HFF-Myc (cell line): ENCODE measurements around the gene GREB1L.

Source experiments
- DNase-seq: peaks from one replicate; pipeline ENCODE4 v3.0.0-alpha.2; 2011; ENCODE audit warnings: low read depth; ENCODE audit errors: extremely low read depth
- H3K4me3 ChIP-seq: replicated peaks from 2 replicates; pipeline ENCODE4 v1.5.1; 2011; ENCODE audit warnings: low read depth, mild to moderate bottlenecking, control low read depth, low read length
- TF ChIP-seq, protein P1 (sequence below): IDR thresholded peaks from 2 replicates; pipeline ENCODE4 v1.5.1; 2012; ENCODE audit warnings: mild to moderate bottlenecking, low read depth, low read length, control low read depth; ENCODE audit errors: missing control alignments

Gene GREB1L

DNA sequence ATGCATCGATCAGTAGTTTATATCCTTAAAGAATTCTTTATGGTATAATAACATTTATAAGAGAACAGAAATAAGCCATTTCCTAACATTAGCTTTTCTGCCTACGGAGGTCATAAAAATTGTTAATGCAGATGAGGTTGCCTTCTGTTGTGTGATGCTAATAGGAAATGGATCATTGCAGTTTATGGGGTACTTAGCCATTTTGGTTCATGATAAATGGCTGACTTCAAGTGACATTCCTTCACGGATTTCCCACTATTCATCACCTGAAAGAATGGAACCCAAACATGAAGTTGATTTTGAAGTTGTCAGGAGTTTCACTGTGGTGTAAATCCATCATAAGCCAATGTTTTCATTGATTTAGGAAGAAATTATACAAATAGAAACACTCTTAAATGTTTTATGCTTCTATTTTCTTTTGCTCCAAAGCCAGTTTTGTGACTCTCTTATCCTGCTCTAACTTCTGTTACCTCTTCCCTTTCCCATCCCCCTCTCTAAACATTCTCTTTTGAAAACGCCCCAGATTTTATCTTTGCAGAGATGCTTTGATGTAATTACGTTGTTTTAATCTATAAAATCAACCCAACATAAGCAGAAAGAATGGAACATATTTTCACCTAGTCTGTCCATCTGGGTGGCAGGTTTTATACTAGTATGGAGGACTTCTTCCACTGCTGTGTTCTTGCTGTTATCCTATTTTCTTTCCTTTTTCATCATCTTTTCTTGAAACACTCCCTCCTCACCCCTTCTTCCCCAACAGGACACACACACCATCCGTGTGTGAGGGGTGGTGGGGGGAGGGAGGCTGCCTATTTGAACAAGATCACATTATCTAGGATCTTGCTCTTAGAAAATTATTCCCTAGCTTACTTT, 58.2 kb downstream of the GREB1L start:
- TF ChIP-seq, protein P1, sequence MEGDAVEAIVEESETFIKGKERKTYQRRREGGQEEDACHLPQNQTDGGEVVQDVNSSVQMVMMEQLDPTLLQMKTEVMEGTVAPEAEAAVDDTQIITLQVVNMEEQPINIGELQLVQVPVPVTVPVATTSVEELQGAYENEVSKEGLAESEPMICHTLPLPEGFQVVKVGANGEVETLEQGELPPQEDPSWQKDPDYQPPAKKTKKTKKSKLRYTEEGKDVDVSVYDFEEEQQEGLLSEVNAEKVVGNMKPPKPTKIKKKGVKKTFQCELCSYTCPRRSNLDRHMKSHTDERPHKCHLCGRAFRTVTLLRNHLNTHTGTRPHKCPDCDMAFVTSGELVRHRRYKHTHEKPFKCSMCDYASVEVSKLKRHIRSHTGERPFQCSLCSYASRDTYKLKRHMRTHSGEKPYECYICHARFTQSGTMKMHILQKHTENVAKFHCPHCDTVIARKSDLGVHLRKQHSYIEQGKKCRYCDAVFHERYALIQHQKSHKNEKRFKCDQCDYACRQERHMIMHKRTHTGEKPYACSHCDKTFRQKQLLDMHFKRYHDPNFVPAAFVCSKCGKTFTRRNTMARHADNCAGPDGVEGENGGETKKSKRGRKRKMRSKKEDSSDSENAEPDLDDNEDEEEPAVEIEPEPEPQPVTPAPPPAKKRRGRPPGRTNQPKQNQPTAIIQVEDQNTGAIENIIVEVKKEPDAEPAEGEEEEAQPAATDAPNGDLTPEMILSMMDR, result no peak
- H3K4me3 ChIP-seq, result no peak overlapping the region
- no peak for DNase-seq

GRCh38 chr18:21300908-21301200, 58.8 kb downstream of the GREB1L start:
- H3K4me3 ChIP-seq, result no peak overlapping the region
- DNase-seq, result no peak
- TF ChIP-seq, protein P1, result no peak

- TF ChIP-seq, protein P1, result no peak
- DNase-seq, result no peak
- H3K4me3 ChIP-seq, result no peak overlapping the region
These were observed 61.4 kb downstream of the GREB1L start for GRCh38 chr18:21303445-21303844.

DNA sequence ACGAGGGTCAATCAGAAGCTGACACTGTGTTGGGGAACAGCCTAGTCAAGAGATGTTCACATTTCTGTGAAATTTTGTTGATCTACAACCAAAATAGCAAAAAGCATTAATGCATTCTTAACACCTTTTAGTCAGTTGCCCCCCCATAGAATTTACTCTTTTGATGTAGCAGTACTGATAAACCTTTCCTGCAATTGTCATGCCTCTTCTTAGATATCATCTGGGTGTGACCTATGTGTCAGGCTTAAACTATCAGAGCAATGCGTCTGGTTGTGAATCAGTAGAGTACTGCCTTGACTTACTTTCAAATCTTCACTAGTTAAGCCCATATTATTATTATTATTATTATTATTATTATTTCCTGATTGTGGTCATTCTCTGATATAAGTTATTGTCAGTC, 61.9 kb downstream of the GREB1L start:
- TF ChIP-seq, protein P1, result no peak
- H3K4me3 ChIP-seq, result no peak overlapping the region
- no peak for DNase-seq

DNA sequence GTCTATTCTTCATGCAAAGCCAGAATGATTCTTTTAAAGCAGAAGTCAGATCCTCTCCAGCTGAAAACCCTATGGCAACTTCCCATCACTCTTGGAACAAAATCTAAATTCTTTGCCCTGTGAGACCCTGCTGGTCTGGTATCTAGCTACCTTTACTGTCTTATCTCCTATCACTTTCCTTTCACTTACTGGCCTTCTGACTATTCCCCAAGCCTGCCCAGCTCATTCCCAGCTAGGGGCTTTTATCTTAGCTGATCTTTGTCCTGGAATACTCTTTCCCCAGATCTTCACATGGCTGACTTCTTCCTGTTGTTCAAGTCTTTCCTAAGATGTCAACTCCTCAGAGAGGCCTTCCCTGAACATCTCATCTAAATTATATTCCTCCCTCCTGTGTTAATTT, 63.6 kb downstream of the GREB1L start:
- H3K4me3 ChIP-seq, result no peak overlapping the region
- no peak for DNase-seq
- TF ChIP-seq, protein P1, result no peak

DNA sequence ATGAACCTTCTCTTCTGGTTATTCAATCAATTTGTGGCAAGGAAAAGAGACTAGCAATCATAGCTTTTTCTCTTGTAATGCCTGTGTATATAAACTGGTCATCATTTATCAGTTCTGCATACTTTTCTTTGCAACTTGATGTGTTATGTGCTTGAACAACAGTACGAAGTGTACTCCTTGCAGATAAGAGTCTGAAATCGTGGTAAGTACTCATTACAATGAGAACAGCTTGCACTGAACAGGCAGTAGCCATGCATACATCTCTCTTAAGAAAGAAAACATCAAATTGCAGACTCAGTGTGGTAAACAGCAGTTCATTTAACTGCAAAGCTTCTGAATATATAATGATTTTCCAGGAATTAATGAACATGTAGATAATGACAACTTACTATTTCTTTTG, 64.3 kb downstream of the GREB1L start:
- no peak for DNase-seq
- H3K4me3 ChIP-seq, result no peak overlapping the region
- TF ChIP-seq, protein P1, result no peak

DNA sequence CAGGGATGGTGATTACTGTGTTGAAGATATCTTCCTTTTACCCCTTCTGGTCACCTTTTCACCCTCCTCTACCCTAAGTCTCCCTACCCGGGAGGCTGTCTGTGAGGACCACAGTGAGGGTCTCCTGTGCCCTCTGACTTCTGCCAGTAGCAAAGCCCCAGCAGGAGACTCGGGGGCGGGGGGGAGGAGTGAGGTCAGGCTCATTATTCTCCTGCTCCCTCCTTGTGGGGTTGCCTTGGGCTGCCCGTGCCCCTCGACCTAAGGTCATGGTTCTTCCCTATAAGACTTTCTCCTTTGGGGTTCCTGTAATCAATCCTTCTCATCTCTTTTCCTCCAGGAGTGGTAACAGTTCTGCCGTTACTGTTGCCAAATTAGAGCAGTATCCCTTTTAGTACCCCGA, 65.5 kb downstream of the GREB1L start:
- no peak overlapping the region for H3K4me3 ChIP-seq
- TF ChIP-seq, protein P1, result no peak
- no peak for DNase-seq
